Measurements from ENCODE around the gene KCP.
"Not testable (repeated sequence)": the region's sequence is repeated elsewhere in the genome, so short reads cannot be mapped to it uniquely, and the experiment has no call there.

DNA sequence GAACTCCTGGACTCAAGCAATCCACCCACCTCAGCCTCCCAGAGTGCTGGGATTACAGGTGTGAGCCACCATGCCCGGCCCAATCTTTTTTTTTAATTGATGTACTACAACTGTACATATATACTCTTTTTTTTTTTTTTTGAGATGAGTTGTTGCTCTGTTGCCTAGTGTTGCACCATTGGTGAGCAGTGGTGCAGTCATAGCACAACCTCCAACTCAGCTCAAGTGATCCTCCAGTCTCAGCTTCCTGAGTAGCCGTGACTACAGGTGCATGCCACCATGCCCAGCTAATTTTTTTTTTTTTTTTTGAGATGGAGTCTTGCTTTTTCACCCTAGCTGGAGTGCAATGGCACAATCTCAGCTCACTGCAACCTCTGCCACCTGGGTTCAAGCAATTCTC is 32.7 kb upstream of the KCP start:
- TF ChIP-seq, protein P1, sequence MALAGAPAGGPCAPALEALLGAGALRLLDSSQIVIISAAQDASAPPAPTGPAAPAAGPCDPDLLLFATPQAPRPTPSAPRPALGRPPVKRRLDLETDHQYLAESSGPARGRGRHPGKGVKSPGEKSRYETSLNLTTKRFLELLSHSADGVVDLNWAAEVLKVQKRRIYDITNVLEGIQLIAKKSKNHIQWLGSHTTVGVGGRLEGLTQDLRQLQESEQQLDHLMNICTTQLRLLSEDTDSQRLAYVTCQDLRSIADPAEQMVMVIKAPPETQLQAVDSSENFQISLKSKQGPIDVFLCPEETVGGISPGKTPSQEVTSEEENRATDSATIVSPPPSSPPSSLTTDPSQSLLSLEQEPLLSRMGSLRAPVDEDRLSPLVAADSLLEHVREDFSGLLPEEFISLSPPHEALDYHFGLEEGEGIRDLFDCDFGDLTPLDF (CRISPR knock-in tag; IDR thresholded peaks at IDR 0.05): not testable (repeated sequence)
- TF ChIP-seq, protein P2, sequence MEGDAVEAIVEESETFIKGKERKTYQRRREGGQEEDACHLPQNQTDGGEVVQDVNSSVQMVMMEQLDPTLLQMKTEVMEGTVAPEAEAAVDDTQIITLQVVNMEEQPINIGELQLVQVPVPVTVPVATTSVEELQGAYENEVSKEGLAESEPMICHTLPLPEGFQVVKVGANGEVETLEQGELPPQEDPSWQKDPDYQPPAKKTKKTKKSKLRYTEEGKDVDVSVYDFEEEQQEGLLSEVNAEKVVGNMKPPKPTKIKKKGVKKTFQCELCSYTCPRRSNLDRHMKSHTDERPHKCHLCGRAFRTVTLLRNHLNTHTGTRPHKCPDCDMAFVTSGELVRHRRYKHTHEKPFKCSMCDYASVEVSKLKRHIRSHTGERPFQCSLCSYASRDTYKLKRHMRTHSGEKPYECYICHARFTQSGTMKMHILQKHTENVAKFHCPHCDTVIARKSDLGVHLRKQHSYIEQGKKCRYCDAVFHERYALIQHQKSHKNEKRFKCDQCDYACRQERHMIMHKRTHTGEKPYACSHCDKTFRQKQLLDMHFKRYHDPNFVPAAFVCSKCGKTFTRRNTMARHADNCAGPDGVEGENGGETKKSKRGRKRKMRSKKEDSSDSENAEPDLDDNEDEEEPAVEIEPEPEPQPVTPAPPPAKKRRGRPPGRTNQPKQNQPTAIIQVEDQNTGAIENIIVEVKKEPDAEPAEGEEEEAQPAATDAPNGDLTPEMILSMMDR (IDR thresholded peaks at IDR 0.05): not testable (repeated sequence)
- TF ChIP-seq, protein P3, sequence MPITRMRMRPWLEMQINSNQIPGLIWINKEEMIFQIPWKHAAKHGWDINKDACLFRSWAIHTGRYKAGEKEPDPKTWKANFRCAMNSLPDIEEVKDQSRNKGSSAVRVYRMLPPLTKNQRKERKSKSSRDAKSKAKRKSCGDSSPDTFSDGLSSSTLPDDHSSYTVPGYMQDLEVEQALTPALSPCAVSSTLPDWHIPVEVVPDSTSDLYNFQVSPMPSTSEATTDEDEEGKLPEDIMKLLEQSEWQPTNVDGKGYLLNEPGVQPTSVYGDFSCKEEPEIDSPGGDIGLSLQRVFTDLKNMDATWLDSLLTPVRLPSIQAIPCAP (CRISPR knock-in tag; IDR thresholded peaks at IDR 0.05): not testable (repeated sequence)
- TF ChIP-seq SP1 (CRISPR knock-in tag; conservative IDR thresholded peaks at IDR 0.05); NR2C2 (CRISPR knock-in tag; IDR thresholded peaks at IDR 0.05); ATF1 (CRISPR knock-in tag; IDR thresholded peaks at IDR 0.05); GTF2I (CRISPR knock-in tag; conservative IDR thresholded peaks at IDR 0.05); ETV6 (CRISPR knock-in tag; IDR thresholded peaks at IDR 0.05); ZBTB21 (CRISPR knock-in tag; IDR thresholded peaks at IDR 0.05; ENCODE audit: borderline replicate concordance); EMX1 (CRISPR knock-in tag; IDR thresholded peaks at IDR 0.05): not testable (repeated sequence)
- TF ChIP-seq, protein P4, sequence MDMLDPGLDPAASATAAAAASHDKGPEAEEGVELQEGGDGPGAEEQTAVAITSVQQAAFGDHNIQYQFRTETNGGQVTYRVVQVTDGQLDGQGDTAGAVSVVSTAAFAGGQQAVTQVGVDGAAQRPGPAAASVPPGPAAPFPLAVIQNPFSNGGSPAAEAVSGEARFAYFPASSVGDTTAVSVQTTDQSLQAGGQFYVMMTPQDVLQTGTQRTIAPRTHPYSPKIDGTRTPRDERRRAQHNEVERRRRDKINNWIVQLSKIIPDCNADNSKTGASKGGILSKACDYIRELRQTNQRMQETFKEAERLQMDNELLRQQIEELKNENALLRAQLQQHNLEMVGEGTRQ (CRISPR knock-in tag; IDR thresholded peaks at IDR 0.05): not testable (repeated sequence)
- TF ChIP-seq, protein P5, sequence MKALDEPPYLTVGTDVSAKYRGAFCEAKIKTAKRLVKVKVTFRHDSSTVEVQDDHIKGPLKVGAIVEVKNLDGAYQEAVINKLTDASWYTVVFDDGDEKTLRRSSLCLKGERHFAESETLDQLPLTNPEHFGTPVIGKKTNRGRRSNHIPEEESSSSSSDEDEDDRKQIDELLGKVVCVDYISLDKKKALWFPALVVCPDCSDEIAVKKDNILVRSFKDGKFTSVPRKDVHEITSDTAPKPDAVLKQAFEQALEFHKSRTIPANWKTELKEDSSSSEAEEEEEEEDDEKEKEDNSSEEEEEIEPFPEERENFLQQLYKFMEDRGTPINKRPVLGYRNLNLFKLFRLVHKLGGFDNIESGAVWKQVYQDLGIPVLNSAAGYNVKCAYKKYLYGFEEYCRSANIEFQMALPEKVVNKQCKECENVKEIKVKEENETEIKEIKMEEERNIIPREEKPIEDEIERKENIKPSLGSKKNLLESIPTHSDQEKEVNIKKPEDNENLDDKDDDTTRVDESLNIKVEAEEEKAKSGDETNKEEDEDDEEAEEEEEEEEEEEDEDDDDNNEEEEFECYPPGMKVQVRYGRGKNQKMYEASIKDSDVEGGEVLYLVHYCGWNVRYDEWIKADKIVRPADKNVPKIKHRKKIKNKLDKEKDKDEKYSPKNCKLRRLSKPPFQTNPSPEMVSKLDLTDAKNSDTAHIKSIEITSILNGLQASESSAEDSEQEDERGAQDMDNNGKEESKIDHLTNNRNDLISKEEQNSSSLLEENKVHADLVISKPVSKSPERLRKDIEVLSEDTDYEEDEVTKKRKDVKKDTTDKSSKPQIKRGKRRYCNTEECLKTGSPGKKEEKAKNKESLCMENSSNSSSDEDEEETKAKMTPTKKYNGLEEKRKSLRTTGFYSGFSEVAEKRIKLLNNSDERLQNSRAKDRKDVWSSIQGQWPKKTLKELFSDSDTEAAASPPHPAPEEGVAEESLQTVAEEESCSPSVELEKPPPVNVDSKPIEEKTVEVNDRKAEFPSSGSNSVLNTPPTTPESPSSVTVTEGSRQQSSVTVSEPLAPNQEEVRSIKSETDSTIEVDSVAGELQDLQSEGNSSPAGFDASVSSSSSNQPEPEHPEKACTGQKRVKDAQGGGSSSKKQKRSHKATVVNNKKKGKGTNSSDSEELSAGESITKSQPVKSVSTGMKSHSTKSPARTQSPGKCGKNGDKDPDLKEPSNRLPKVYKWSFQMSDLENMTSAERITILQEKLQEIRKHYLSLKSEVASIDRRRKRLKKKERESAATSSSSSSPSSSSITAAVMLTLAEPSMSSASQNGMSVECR (CRISPR knock-in tag; IDR thresholded peaks at IDR 0.05; ENCODE audit: borderline replicate concordance): not testable (repeated sequence)
